Stimulated activated CD8-positive, alpha-beta memory T cell treated with anti-CD3 and anti-CD28 coated beads, Interleukin-4, amount 100 ng/mL, for 48 hours (primary cell): ENCODE data around the gene DCP2.

Source experiments
- DNase-seq: peaks from one replicate; pipeline ENCODE4 v3.0.0-alpha.2; 2020

DCP2 gene

DNA sequence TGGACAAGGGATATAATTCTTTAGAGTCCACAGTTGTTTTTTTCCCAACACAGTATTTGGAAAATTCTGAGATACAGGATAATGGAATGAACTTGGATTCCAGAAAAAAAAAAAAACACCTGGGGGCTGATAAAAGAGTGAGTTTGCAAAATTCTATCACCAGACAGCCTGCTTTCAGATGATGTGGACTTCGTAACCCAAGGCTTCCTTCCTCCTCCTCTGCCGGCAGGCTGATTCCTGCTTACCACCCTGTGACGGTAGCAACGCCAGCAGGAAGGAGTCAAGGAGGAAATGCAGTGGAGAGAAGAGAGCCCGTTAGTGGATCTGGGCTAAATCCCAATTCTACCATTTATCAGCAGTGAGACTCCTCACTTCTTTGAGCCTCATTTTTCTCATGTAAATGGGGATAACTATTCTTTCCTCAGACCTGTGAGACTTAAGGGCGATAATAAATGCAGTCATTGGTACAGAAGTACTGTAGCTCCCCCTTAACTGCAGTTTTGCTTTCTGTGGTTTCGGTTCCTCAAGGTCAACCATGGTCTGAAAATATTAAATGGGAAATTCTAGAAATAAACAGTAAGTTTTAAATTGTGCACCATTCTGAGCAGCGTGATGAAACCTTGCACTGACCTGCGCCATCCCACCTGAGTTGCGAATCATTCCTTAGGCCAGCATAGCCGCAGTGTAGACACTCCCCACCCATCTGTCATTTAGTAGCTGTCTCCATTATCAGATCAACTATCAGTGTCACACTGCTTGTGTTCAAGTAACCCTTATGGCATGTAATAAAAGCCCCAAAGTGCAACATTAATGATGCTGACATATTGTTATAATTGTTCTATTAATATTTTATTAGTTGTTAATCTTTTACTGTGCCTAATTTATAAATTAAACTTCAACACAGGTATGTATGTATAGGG is 71.4 kb downstream of the DCP2 start:
- no peak for DNase-seq

DNA sequence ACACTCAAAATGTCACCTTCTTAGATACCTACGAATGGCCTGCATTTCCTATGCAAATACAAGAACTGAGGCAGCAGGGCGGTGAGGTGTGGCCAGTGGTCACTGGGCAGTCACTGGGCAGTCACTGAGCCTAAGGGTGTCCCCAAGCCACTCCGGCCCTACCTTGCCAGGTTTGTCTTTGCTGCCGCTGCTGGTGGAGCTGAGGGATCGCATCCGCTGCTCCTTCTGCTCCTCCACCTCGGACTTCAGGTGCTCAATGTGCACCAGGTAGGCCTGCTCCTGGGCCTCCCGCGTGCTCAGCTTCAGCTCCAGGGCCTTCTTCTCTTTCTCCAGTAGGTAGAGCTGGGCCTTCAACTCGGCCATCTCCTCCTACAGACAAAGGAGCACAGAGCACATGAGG is 72.3 kb downstream of the DCP2 start:
- no peak for DNase-seq

DNA sequence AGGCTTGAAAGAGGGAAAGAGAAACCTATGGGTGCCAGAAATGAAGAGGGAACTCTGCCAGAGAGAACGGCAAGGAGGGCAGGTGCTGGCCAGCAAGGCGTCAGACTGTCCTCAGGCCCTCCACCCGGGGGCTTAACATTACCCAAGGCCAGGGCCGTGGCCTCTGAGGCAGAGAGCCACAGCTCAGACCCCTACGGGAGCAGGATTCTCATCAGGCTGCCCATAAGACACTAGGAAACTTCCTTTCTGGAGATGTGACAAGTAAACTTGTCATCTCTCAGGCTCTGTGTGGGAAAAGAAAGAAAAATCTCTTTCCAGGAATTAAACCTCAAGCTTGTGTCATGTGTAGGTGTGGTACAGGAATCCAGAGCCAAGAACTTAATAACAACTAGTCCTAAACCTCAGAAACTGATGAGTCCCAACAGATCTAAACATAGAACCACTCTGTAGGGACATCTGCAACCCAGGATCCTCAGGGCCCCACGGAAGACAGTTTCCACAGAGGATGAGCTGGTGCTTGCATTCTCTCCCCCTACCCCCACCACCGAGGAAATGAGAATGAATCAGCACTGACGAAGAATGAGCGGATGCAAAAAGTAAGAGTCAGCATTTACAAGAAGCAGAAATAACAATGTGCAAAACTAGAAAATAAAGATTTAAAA is 74.3 kb downstream of the DCP2 start:
- peak; percentile 34 for DNase-seq

DNA sequence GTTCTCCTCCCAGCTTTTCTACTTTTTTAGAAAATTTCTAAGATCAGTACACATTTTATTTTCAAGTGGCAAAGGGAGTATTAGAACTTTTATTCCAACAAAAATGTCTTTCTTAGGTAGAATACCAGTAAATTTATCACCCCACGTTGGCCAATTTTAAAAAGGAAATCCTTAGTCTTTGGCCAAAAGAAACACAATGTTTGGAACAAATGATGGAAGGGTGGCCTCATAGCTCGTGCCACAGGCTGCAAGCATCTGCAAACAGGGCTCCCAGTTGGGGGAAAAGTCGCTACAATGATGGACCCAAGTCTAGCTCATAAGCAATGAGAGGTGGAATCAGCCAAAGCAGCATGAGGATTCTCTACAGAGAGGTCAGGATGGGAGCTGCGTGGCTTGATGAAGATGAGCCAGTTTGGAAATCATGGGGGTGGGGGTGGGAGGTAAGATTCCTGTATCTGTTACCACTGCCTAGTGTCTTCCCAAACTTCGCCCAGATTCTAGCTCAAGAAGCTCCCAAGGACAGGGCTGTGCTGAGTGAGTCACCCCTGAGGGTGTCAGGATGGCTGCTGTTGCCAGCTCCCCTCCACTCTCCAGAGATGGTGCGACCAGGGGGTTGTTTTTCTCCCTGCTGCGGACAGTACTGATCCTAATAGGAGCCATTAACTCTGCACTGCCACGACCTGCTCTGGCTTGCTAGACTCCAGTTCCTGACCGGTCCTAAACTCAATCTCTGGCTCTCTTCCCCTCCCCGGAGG is 75.6 kb downstream of the DCP2 start:
- no peak for DNase-seq

DNA sequence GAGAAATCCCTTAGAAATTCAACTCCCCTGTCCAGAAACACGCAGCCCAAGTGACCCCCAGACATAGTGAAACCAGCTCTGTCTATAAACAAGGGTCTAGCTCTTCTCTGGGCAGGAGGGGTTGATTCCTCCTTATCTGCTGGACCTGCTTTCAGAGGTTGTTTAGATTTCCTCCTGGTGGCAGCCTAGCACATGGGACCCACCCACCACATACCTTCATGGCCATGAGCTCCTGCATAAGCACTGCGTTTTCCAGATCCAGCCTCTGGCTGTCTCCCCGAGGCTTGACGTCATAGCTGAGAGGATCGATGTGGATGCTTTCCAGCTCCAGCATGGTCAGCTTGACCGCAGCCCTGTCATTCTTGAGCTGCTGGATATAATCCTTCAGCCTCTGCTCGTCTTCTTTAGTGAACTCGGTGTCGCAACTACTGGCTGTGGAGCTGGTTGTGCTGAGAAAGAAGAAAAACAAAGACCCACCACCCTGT is 77.0 kb downstream of the DCP2 start:
- no peak for DNase-seq

DNA sequence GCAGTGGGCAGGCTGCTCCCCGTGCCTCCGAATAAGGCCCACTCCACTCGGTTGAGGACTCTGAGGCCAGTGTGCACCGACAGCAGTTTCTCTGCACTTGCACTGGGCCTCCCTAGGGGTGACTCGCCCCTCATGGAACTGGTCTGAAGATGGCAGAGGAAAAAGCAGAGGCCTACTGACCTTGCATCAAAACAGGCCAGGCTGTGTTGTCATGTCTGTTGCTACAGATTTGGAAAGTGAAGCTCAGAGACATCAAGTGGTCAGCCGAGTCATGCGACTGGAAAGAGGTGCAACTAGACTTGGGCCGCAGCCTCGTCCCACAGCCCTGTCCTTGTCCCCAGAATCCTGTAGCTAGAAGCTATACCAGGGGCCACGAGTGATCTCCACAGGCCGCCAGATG is 78.3 kb downstream of the DCP2 start:
- no peak for DNase-seq

DNA sequence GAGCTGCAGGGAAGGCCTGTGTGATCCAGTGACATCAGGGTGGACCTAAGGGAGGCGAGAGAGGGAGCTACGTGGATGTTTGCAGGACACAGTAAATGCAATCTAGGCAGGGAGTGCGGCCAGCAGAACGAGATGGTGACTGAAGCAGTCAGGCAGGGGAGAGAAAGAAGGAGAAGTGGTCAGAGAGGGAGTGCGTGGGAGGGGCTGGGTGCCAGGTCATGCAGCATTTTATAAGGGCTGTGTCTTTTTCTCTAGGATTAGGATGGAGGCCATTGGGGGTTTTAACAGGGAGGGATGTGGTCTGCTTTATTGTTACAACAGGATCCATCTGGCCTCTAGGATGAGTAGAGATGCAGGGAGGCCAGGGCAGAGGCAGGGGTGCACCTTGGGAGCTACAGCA is 80.4 kb downstream of the DCP2 start:
- no peak for DNase-seq

DNA sequence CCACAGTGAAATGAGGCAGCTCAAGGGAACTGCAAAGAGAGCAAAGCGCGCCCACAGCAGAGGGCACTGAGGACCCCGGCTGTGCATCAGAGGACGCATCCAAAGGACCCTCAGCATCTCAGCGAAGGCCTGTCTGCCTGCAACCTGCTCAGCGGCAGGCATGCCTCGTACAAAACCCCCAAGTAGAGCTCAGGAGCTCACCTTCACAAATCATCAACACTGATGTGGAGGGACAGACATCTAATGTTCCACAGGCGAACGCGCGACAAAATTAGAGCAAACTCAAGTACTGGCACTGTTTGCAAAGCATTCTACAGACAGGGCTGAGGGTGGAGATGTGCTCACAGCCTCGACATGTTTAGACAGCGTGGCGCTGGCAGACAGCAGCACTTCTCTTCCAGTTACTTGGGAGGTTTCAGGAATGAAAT is 81.0 kb downstream of the DCP2 start:
- DNase-seq, result no peak

DNA sequence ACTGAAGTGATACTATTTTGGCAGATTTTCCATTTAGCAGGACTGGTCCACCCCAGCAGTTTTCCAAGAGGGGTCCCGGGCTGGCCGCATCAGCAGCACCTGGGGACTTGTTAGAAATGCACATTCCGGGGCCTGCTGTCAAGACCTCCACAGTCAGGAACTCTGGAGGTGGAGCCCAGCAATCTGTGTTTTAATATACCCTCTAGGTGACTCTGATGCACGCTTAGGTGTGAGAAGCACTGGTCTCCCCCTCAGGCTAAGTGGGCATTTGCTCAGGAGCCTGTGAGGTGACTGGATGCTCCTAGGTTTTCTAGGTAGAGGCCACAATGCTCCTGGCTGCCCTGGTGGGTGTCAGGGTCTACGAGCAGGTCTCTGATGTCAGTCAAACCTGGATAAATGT is 81.7 kb downstream of the DCP2 start:
- no peak for DNase-seq

DNA sequence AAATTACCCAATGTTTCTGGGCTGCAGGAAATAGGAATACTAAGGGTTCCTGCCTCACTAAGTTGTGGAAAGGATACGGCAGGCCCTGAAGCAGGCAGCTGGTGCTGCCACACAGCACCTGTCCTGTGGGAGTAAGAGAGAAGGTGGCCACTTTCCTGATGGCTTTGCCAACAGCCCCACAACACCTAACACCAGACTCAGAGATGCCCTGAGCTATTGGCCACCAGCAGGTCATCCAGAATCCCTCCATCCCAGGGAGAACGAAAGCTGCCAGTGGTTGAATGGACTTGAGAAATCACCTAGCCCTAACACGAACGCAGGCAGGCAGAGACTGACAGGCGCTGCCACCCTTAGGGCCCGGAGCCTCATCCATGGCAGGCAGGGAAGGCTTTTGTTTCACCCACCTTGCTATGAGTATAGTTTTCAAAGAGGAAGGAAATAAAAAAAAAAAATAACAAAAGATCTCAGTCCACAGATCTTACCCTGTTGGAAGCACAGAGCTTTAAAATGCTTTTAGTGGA is 82.2 kb downstream of the DCP2 start:
- no peak for DNase-seq

DNA sequence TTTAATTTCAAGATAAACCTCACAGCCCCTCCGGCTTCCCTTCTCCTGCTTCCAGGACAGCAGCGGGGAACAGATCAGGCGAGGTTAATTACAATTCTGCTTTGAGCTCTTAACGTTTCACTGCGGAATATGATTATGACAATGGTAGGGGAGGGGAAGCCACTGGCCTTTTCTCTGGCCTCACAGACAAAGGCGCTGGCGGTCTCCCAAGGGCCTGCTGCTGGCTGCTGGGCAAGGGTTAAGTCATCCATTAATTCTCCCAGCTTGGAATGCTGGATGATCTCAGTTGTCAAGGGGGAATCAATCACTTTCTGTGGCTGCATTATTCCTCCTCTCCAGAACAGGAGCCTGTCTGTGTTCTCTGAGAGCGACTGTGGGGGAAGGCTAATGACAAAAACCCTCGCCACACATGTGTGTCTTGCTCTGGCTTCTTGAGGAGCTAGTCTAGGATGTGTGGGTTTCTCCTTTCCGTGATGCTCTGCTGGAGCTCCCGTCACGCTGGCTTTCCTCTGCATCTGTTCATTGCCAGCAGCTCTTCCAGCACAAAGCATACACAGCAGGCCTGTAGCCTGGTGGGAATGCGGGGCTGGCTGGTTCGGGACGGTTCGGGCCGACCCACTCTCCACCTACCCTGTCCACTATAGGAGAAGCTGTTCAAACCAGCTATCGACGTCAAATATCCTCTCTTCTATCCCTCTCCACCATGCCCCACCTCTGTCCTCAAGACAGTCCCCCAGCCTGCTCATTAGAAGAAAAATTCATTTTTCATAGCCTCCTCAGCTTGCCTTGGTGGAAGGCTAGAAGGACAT is 82.8 kb downstream of the DCP2 start:
- DNase-seq, result no peak

DNA sequence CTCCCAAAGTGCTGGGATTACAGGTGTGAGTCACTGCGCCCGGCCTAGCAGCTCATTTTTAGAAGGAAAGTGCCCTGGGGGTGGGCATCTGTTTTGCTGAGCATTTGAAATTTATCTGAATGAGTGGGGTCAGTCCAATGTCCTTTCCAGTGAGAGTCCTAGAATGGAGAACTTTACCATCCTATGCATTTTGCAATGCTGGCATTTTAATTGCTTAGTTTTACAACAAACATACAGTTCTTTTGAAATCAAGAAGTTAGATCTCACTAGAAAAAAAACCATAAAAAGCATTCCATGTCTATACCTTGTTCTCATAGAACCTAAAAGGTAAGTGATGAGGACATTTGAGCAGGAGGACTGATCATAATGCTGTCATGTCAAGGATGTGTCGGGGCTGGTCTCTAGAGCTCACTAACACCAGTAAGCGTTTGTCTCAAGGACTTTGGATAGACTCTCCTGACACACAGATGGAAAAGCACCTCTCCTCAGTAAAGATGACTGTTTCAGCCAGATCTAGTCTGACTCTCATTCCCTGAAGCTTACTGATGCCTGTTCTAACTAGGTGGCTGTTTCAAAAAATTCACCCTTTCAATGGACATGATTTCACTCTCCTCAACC is 83.9 kb downstream of the DCP2 start:
- DNase-seq, result no peak

DNA sequence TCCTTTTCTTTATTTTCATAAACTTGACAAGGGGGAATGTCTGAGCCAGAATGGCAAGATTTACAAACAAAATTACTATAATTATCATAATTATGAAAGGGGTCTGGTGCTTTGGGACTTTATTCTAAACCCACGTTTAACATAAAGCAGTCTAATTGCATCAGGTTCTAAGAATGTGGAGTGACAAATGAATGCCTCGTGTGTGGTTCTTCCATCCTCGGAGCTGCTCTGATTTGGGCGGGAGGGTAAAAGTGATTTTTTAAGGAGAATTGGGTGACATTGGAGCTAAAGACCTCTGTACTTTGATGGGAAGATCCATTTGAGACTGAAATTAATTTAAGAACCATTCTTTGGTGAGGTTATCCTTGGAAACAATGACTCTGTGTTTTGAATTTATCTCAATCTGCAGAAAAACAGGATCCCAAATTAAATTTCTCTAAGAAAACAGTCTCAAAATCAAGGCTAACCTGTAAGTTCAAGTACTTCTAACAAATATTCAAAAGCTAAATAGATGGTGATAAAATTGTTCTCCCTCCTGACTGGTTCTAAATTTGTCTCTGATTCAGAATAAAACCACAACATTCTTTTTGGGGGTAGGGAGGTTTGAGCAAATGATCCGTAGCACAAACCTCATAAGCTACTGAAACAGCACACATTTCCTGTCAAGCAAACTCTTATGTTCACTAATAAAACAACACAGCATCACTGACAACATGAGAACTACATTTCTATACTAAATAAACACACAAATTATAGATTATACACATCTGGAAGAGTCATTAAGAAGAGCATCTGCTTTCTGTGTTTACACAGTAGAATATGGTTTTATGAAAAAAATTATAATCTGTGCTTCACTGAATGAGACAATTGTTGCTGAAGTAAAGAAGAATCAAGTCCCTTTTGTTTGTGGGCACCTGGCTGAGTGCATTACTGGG is 85.5 kb downstream of the DCP2 start:
- DNase-seq, result no peak

DNA sequence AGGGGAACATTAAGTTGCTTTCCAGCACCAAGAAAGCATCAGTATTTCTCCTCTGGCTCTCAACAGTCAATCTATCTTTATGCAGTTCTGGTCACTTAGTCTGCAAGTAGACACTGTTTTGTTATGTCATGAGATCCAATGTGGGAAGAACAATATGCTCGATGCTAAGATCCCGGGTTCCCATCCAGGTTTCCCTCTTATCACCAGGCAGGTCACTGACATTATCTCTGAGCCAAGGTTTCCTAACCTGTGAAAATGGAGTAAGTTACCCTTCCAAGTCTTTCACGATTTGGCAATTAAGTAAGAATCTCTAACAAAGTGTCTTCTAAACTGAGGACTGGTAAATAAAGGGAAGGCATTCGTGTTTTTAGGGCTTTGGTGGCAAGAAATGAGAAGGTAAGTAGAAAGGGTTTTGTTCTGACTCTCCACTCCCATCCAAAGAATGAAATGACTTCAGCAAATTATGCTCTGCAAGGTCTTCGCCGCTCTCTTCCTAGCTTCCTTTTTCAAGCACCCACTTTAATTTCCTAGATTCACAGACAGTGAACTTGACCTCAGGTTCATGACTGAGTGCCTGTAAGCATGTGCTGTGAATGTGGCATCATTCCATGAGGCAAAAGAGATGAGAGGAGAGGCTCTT is 86.4 kb downstream of the DCP2 start:
- DNase-seq, result no peak

DNA sequence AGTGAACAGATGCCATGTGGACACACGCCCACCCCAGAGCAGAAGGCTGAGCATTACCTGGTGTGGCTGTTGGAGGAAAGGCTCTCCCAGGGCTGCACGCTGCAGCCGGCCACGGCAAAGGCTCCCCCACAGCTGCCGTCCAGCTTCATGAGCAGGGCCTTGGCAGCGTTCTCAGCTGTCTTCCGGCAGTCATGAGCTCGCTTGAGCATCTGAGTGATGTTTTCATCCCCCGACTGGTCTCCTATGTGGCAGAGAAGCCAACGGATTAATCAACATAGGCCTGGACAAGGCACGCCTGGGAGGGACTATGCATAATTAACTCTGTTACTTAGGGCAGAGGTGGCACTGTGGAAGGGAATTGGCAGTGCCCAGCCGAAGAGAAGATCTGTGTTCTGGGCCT is 87.3 kb downstream of the DCP2 start:
- DNase-seq, result no peak

DNA sequence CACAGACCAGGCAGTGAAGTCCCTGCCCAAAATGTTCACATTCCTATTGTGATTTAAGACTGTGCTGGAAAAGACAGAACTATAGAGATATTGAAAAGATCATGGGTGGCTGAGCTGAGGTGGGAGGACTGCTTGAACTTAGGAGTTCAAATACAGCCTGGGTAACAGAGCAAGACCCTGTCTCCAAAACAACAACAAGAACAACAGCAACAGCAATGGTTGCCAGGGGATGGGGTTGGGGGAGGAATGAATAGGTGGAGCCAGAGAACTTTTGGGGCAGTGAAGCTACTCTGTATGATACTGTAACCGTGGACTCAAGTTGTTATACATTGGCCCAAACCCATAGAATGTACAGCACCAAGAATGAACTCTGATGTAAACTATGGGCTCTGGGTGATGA is 88.2 kb downstream of the DCP2 start:
- DNase-seq, result no peak

DNA sequence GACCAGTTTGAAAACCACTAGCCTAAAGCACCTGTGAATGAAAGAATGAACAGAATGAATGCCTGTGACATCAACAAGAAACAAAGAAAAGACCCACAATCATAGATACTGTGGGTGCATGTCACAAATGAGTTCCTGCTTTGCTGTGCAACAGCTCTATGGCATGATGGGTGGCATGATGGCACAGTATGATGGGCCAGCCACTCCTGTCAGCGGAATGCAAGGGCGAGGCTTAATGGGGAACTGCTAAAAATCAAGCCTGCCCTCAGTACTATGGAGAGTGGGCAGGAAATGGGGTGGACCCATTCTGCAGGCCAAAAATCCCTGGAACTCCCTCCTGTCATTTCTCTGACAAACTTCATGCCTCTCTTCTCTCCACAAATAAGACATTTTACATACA is 89.0 kb downstream of the DCP2 start:
- DNase-seq, result no peak

DNA sequence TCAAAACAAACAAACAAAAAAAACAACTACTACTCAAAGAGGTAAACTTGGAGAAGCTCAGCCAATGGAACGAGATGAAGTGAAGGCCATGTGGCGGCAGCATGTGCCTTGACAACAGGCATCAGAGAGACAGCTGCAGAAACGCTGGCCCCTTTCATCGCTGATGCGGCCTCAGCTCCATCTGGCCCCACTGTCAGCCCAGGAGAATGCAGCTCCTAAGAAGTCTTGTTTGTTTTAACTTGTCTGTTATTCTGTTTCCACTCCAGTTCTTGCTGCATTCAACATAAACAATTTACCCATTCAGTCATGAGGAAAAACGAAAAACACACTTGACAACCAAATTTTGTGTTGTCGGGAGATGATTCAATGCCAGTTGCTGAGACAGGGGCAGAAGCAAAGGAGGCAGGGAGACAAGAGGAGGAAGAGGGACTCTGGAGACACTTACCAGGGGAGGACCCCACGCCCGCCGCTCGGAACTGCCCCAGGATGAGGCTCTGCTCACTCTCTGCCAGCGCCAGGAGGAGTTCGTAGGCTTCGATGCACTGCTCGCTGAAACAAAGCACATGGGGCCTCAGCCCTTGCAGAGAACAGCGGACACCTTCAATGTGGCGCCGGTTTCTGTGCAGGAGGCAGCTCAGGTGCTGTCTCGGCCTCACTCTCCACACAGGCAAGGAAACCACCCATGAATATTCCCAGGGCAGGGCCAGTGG is 91.2 kb downstream of the DCP2 start:
- DNase-seq, result no peak

DNA sequence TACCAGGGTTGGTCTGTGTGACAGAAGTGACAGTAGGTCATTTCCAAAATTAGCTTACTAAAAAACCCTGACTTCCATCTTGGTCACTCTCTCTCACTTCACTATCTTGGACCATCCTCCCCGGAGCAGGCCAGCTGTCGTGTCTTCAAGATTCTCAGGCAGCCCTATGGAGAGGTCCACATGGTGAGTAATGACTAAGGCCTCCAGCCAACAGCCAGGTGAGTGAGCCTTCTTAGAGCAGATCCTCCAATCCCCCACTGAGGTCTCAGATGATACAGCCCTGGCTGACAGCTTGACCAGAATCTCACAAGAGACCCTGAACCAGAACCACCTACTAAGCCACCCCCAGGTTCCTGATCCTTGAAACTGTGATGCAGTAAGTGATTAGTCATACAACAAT is 92.0 kb downstream of the DCP2 start:
- DNase-seq, result no peak
